ENCODE measurements around the gene LRRC74B.

LRRC74B gene, protein sequence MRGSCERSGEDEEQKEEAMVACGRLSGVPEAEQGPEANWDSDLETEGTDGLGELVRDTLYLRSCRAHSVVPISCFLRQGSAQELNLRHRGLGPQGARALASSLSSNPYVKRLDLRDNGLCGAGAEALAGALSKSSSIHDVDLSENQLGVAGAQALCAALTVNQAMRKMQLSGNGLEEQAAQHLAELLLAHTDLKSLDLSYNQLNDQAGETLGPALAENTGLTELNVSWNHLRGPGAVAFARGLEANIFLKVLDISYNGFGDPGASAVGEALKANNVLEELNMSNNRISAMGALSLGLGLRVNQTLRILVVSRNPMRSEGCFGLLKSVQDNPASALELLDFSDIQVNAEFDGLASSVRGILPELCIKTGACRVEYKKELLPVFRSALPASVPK

DNA sequence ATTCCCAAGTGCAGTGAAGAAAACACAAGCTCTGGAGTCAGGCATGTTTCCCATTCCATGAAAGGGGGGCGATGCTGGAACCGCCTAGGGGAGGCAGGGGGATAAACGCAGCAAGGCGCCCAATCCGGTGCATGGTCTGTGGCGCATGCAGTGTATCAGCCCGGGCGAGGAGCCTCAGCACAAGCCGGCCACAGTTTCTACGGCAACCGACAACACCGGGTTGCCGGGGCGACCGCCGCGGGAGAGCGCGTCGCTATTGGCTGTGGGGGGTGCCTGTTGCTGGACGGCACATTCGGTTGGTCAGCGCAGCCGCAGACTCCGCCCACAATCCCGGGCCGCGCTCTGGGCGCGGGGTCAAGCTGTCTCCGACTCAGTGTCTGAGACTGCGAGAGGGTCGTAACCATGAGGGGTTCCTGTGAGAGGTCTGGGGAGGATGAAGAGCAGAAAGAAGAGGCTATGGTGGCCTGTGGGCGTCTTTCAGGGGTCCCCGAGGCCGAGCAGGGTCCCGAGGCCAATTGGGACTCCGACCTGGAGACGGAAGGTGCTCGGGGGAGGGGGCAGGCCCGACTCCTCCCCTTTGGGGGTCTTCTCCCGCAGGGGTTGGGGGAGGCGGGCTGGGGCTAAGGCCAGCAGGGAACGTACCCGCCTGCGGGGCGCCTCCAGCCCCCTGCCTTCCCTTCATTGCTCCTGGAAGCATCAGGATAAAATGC, at the start of gene LRRC74B:
TSS of gene LRRC74B (plus strand) at position 362 of the 710 bp plus-strand sequence. CDS start at position 403, 41 bp downstream.
- TF ChIP-seq SP1 (IDR thresholded peaks at IDR 0.05) (no peak), PKNOX1 (IDR thresholded peaks at IDR 0.05) (peak; percentile 99), CTBP1 (IDR thresholded peaks at IDR 0.05; ENCODE audit: borderline replicate concordance) (no peak), ELF4 (IDR thresholded peaks at IDR 0.05) (no peak), LEF1 (IDR thresholded peaks at IDR 0.05; ENCODE audit: borderline replicate concordance) (no peak), ARNT (IDR thresholded peaks at IDR 0.05) (no peak), L3MBTL2 (conservative IDR thresholded peaks at IDR 0.05) (no peak)
- peak; percentile 98 for DNase-seq (ENCODE audit: extremely low spot score)
- CTCF ChIA-PET = interaction anchor here (0.7 to 1.0 kb wide), 2 partner anchors 25 to 82 kb away, joined by 3 to 6 read pairs; no protein-coding TSS in a partner anchor
- POLR2A ChIA-PET = interaction anchor here (0.9 to 2.1 kb wide), 4 partner anchors 9 to 63 kb away, joined by 3 to 7 read pairs (median 5); partner anchors contain the start of genes LZTR1 and THAP7

- no peak for TF ChIP-seq BHLHE40 (IDR thresholded peaks at IDR 0.05; ENCODE audit: borderline replicate concordance)
- no peak for TF ChIP-seq PKNOX1 (IDR thresholded peaks at IDR 0.05)
- no peak for TF ChIP-seq FOXM1 (IDR thresholded peaks at IDR 0.05; ENCODE audit: borderline replicate concordance)
- TF ChIP-seq LEF1 (IDR thresholded peaks at IDR 0.05; ENCODE audit: borderline replicate concordance) = no peak
- TF ChIP-seq ELF4 (IDR thresholded peaks at IDR 0.05) = no peak
- TF ChIP-seq SUZ12 (IDR thresholded peaks at IDR 0.05) = no peak
- TF ChIP-seq NFRKB (IDR thresholded peaks at IDR 0.05) = no peak
- no peak for TF ChIP-seq L3MBTL2 (conservative IDR thresholded peaks at IDR 0.05)
- TF ChIP-seq HDGF (IDR thresholded peaks at IDR 0.05; ENCODE audit: borderline replicate concordance) = no peak
- CTCF ChIA-PET = no interaction called here
- POLR2A ChIA-PET = interaction anchor here (8.9 kb wide), 1 partner anchor 15 kb away, joined by 121 read pairs; the partner anchor contains the start of gene LZTR1
Observed at GRCh38 chr22:20996031-20996410, 49.7 kb upstream of the LRRC74B start.

GRCh38 chr22:20996598-20997535, 48.9 kb upstream of the LRRC74B start:
- TF ChIP-seq ELF4 (IDR thresholded peaks at IDR 0.05) (0 out of 2 replicates have a peak, but pooled peaks have one; percentile 16), CTBP1 (IDR thresholded peaks at IDR 0.05; ENCODE audit: borderline replicate concordance) (no peak)
- ChIA-PET POLR2A (interaction anchor here (0.7 to 8.9 kb wide), 2 partner anchors 9 to 15 kb away, joined by 3 to 121 read pairs; partner anchors contain the start of gene LZTR1), CTCF (no interaction called here)
- DNase-seq (ENCODE audit: extremely low spot score) = no peak

More at GRCh38 chr22:20996031-20996410, 49.7 kb upstream of the LRRC74B start:
- no peak for DNase-seq (ENCODE audit: extremely low spot score)

DNA sequence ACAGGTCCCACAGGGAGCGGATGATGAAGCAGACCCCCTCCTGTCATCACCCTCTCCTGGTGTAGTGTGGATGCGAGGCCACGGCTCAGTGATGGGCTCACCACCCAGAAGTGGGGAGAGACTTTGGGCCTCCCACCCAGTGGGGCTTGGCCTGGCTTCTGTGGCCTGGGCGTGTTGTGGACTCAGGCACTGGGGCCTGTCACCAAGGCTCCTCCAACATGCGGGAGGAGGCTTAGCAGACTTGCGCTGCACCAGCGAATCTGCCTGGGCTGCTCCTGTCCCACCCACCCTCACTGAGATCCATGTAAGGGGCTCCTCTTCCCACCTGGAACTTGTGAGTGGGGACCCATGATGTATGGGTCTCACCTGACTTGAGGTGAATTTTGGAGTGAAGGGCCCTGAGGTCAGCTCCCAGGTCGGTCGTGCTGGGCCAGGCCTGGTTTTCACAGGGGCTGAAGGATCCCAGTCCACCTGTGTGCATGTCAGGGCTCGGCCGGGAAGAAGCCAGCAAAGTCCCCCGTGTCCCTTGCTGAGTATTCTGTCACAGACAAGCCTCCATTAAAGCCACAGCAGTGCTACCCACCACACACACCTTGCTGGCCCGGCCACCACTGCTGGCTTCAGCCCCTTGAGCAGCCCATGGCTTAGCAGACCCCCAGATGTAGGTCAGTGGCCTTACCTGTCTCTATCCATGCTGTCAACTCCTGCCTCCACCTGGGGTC, 48.0 kb upstream of the LRRC74B start:
- TF ChIP-seq BHLHE40 (IDR thresholded peaks at IDR 0.05; ENCODE audit: borderline replicate concordance) (no peak), NFRKB (IDR thresholded peaks at IDR 0.05) (no peak), LEF1 (IDR thresholded peaks at IDR 0.05; ENCODE audit: borderline replicate concordance) (no peak)
- POLR2A ChIA-PET = interaction anchor here (0.7 to 8.9 kb wide), 5 partner anchors 8 to 112 kb away, joined by 3 to 121 read pairs (median 8); partner anchors contain the start of gene LZTR1
- CTCF ChIA-PET = interaction anchor here (1.6 kb wide), 1 partner anchor 105 kb away, joined by 5 read pairs; no protein-coding TSS in a partner anchor

DNA sequence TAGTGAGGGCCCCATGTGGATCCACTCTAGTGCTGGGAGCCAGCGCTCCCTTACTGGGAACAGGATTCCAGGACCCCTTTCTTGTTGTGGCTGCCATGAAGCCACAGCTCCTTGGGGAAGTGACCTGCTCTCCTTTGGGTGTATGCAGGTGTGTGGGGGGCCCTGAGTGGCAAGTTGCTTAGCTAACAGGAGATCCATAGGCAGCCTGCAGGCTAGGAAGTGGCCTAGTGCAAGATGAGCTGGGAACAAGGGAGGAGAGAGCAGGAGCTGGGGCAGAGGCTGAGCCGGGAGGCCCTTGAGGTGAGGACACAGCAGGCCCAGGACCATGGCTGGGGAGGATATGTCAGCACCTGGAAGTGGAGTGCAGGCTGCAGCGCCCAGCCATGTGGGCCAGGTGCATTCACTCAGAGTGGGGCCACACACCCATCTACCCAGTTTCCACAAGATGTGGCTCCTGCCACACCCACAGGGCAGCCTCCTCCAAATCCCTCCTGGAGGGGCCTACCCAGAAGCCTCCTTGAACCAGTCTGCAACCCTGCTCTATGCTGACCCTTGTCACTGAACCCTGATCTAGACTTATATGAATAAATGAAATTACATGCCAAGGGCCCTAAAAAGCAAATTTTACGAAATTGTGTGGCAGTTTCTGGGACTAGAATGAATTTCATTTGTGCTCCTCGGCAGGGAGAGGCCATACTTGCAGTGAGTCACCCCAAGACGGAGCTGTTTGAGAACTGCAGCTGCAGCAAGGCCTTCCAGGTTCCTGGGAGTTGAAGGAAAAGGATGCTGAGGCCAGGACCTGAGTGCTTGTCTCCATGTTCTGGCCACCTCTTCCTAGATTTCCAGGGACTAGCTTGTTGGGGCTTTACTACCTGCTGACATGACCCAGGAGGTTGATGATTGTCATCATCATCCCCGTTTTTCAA, 47.1 kb upstream of the LRRC74B start:
- ChIA-PET CTCF (interaction anchor here (1.6 kb wide), 1 partner anchor 104 kb away, joined by 5 read pairs; no protein-coding TSS in a partner anchor), POLR2A (interaction anchor here (0.8 to 8.9 kb wide), 10 partner anchors 9 to 113 kb away, joined by 4 to 121 read pairs (median 4); partner anchors contain the start of genes LRRC74B and LZTR1)
- TF ChIP-seq L3MBTL2 (conservative IDR thresholded peaks at IDR 0.05) (no peak), FOXK2 (IDR thresholded peaks at IDR 0.05) (no peak), BHLHE40 (IDR thresholded peaks at IDR 0.05; ENCODE audit: borderline replicate concordance) (no peak), ARNT (IDR thresholded peaks at IDR 0.05) (no peak), SUZ12 (IDR thresholded peaks at IDR 0.05) (no peak), FOXM1 (IDR thresholded peaks at IDR 0.05; ENCODE audit: borderline replicate concordance) (no peak), ELF4 (IDR thresholded peaks at IDR 0.05) (no peak), HDGF (IDR thresholded peaks at IDR 0.05; ENCODE audit: borderline replicate concordance) (no peak), NFRKB (IDR thresholded peaks at IDR 0.05) (no peak), CTBP1 (IDR thresholded peaks at IDR 0.05; ENCODE audit: borderline replicate concordance) (no peak), PKNOX1 (IDR thresholded peaks at IDR 0.05) (no peak), TARDBP (IDR thresholded peaks at IDR 0.05) (no peak), FOXA1 (IDR thresholded peaks at IDR 0.05) (no peak), ZNF384 (IDR thresholded peaks at IDR 0.05) (no peak), SP1 (IDR thresholded peaks at IDR 0.05) (no peak), LEF1 (IDR thresholded peaks at IDR 0.05; ENCODE audit: borderline replicate concordance) (no peak)
- no peak for DNase-seq (ENCODE audit: extremely low spot score)

More for the DNA sequence above, 48.0 kb upstream of the LRRC74B start:
- no peak for DNase-seq (ENCODE audit: extremely low spot score)

All from HEK293T (cell line).